Body of pancreas (tissue), 4 donors: ENCODE measurements around the gene BTBD9.

ENCODE experiments used
- CTCF ChIP-seq, 7 experiments: fragments of 450-650 bp in 4 of 7; fragments of 200-600 bp in 3 of 7; sonication (generic) in 3 of 7; IDR thresholded peaks; one replicate each; pipeline ENCODE4 v1.5.1; 2016 to 2019; ENCODE audit warnings: antibody characterized with exemption in 7 of 7
- POLR2A ChIP-seq, 3 donors: fragments of 450-650 bp; IDR thresholded peaks; one replicate each; pipeline ENCODE4 v1.6.1; 2016; ENCODE audit warnings: antibody characterized with exemption in 3 of 3, mild to moderate bottlenecking in 2 of 3

- TF ChIP-seq POLR2A (IDR thresholded peaks at IDR 0.05) = no peak
- no peak for TF ChIP-seq CTCF (IDR thresholded peaks at IDR 0.05)
Measured at GRCh38 chr6:38450717-38451116, 189.0 kb downstream of the BTBD9 start.
